ENCODE measurements around the gene CWH43.
"Not testable (repeated sequence)": the region's sequence is repeated elsewhere in the genome, so short reads cannot be mapped to it uniquely, and the experiment has no call there.

CWH43 gene

GRCh38 chr4:49098034-49098759, 112.1 kb downstream of the CWH43 start:
- DNase-seq, result not testable (repeated sequence)

- DNase-seq, result not testable (repeated sequence)
Observed at GRCh38 chr4:49099831-49100444, 113.9 kb downstream of the CWH43 start.

GRCh38 chr4:49102344-49102898, 116.3 kb downstream of the CWH43 start:
- DNase-seq, result not testable (repeated sequence)

GRCh38 chr4:49103436-49104136, 117.5 kb downstream of the CWH43 start:
- DNase-seq, result not testable (repeated sequence)

- DNase-seq, result not testable (repeated sequence)
Observed at GRCh38 chr4:49104231-49104930, 118.3 kb downstream of the CWH43 start.

GRCh38 chr4:49105248-49105904, 119.3 kb downstream of the CWH43 start:
- not testable (repeated sequence) for DNase-seq

GRCh38 chr4:49107262-49107661, 121.2 kb downstream of the CWH43 start:
- DNase-seq, result not testable (repeated sequence)

GRCh38 chr4:49108183-49108978, 122.3 kb downstream of the CWH43 start:
- not testable (repeated sequence) for DNase-seq

GRCh38 chr4:49109567-49110166, 123.6 kb downstream of the CWH43 start:
- DNase-seq, result not testable (repeated sequence)

- not testable (repeated sequence) for DNase-seq
Observed at GRCh38 chr4:49110579-49110978, 124.5 kb downstream of the CWH43 start.
